Uterus (tissue), 4 donors: ENCODE data around the gene C1QB. TPM values are rescaled to one million over a fixed set of nuclear protein-coding genes. Genes with fewer than 3 reads are reported as not detected.

Experiments
- DNase-seq, 2 donors: peaks; one replicate each; pipeline ENCODE4 v3.0.0-alpha.2; 2019 to 2020
- H3K27ac ChIP-seq, 2 donors: fragments of 200-600 bp; sonication (generic); 1 replicate in 1 of 2; 2 replicates in 1 of 2; pipeline ENCODE4 v1.5.1; 2016 to 2018
- H3K27me3 ChIP-seq, 2 donors: fragments of 200-600 bp; sonication (generic); one replicate each; pipeline ENCODE4 v1.5.1; 2018 to 2019; ENCODE audit warnings: control low read depth in 1 of 2
- H3K36me3 ChIP-seq, 2 donors: fragments of 200-600 bp; sonication (generic); one replicate each; pipeline ENCODE4 v1.5.1; 2019; ENCODE audit warnings: control low read depth in 1 of 2
- H3K4me1 ChIP-seq, 2 donors: fragments of 200-600 bp; sonication (generic); one replicate each; pipeline ENCODE4 v1.5.1; 2018 to 2019; ENCODE audit warnings: control low read depth in 1 of 2
- H3K4me3 ChIP-seq, 2 donors: fragments of 200-600 bp; sonication (generic); 1 replicate in 1 of 2; 2 replicates in 1 of 2; pipeline ENCODE4 v1.5.1; 2018 to 2019; ENCODE audit warnings: mild to moderate bottlenecking in 1 of 2
- H3K9me3 ChIP-seq, 2 donors: fragments of 200-600 bp; sonication (generic); one replicate each; pipeline ENCODE4 v1.5.1; 2019; ENCODE audit warnings: control low read depth in 1 of 2
- POLR2A ChIP-seq, 2 donors: fragments of 450-650 bp; IDR thresholded peaks; one replicate each; pipeline ENCODE4 v1.6.1; 2016; ENCODE audit warnings: antibody characterized with exemption in 2 of 2, mild to moderate bottlenecking in 1 of 2, moderate library complexity in 1 of 2
- intact Hi-C: fragments of 100-400 bp; cut with DNase I; formaldehyde crosslinking; loops from one replicate; pipeline ENCODE4 v1.15.1; 2023; ENCODE audit warnings: low total_unique reads
- total RNA-seq, 4 donors: library from RNA; depleted of rRNA in 3 of 4; stranded (reverse); fragments of >200 nt in 3 of 4; gene quantifications; one replicate each; pipeline versions ENCODE4 v1.1.0 to v1.2.4, GENCODE V29; 2014 to 2023
- TF ChIP-seq, protein P1 (sequence below), 4 experiments: fragments of 200-600 bp in 2 of 4; fragments of 450-650 bp in 2 of 4; sonication (generic) in 2 of 4; IDR thresholded peaks; one replicate each; pipeline ENCODE4 v1.5.1; 2016 to 2019; ENCODE audit warnings: antibody characterized with exemption in 4 of 4, mild to moderate bottlenecking in 2 of 4, moderate library complexity in 1 of 4
- donor health status: DM: yes; HTN: yes; CAD: no.

The C1QB gene, protein sequence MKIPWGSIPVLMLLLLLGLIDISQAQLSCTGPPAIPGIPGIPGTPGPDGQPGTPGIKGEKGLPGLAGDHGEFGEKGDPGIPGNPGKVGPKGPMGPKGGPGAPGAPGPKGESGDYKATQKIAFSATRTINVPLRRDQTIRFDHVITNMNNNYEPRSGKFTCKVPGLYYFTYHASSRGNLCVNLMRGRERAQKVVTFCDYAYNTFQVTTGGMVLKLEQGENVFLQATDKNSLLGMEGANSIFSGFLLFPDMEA
- total RNA-seq: 100 to 1,000 TPM in 1 of 4 donors, 10 to 100 TPM in 3; 22.3 to 183 (median 32.0) TPM

DNA sequence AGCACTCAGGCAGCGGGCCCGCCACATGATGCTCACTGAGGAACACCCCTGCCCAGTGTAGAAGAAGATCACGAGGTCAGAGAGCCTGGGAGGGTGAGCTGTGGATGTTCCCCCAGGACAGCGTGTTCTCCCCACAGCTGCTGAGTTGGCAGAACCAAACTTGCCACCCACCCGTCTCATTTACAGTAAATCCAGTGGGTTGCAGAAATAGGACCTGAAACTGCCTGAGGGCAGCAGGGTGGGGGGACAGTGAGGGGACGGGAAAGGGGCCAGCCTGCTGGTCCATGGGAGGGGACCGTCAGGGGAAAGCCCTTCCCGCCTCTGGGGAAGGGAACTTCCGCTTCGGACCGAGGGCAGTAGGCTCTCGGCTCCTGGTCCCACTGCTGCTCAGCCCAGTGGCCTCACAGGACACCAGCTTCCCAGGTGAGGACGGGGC is at the start of gene C1QB:
Gene C1QB (plus strand): TSS at position 356 of the 436 bp plus-strand sequence. CDS start 6,227 bp downstream, outside the sequence.
- no peak for DNase-seq
- TF ChIP-seq POLR2A (IDR thresholded peaks at IDR 0.05): no peak
- TF ChIP-seq, protein P1, sequence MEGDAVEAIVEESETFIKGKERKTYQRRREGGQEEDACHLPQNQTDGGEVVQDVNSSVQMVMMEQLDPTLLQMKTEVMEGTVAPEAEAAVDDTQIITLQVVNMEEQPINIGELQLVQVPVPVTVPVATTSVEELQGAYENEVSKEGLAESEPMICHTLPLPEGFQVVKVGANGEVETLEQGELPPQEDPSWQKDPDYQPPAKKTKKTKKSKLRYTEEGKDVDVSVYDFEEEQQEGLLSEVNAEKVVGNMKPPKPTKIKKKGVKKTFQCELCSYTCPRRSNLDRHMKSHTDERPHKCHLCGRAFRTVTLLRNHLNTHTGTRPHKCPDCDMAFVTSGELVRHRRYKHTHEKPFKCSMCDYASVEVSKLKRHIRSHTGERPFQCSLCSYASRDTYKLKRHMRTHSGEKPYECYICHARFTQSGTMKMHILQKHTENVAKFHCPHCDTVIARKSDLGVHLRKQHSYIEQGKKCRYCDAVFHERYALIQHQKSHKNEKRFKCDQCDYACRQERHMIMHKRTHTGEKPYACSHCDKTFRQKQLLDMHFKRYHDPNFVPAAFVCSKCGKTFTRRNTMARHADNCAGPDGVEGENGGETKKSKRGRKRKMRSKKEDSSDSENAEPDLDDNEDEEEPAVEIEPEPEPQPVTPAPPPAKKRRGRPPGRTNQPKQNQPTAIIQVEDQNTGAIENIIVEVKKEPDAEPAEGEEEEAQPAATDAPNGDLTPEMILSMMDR (IDR thresholded peaks at IDR 0.05): no peak
- Histone ChIP-seq H3K27ac (no peak within 1 kb of the TSS), H3K4me3 (no peak within 1 kb of the TSS), H3K4me1 (no peaks in the 10 kb centered on the region), H3K27me3 (no peaks in the 10 kb centered on the region), H3K9me3 (no peaks in the 10 kb centered on the region), H3K36me3 (no peaks in the 10 kb centered on the region)
- intact Hi-C loops: no loop called here

DNA sequence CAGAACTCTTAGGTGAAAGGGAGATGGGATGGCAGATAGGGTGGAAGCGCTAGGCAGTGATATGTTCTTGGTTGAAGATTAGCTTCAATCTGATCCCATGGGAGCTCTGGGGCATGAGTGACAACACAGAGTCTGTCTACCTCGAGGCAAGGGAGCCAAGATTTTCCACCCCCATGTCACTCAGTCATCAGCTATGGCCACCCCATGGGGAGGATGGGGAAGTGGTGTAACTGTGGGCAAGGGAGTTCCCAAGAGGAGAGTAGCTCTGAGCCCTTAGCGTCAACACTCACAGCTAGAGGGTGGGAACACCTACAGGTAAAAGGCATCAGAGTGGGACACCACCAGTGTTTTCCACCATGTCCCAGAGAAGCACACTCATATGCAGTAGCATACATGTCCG is 46.9 kb upstream of the C1QB start:
- TF ChIP-seq, protein P1 (IDR thresholded peaks at IDR 0.05): no peak
- no peak for TF ChIP-seq POLR2A (IDR thresholded peaks at IDR 0.05)

DNA sequence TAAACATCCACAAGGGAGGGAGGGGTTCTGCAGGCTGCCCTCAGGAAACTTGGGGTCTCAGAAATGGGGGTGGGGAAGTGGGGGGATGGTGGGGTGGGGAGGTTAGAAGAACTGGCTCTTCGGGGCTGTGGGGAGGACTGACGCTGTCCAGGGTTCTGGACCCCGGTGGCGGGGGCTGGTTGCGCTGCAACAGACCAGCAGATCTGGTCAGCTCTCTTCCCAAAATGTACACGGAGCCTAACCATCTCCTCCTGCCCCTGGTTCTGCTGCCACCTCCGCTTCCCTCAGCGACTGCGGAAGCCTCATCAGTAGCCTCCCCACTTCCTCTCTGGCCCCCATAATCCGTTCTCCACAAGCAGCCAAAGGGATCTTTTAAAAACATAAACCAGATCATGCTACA is 45.9 kb upstream of the C1QB start:
- Histone ChIP-seq H3K4me1 (no peaks in the 10 kb centered on the region), H3K27me3 (no peaks in the 10 kb centered on the region), H3K27ac (no peak overlapping the region), H3K9me3 (no peaks in the 10 kb centered on the region), H3K4me3 (no peak overlapping the region), H3K36me3 (no peaks in the 10 kb centered on the region)
- no peak for DNase-seq
- intact Hi-C loops: no loop called here
- TF ChIP-seq, protein P1 (IDR thresholded peaks at IDR 0.05): no peak
- no peak for TF ChIP-seq POLR2A (IDR thresholded peaks at IDR 0.05)

More for the DNA sequence above, 46.9 kb upstream of the C1QB start:
- no peak for DNase-seq
- H3K27me3 ChIP-seq: no peaks in the 10 kb centered on the region
- intact Hi-C loops: no loop called here
- no peaks in the 10 kb centered on the region for H3K4me1 ChIP-seq
- H3K4me3 ChIP-seq: no peak overlapping the region
- H3K9me3 ChIP-seq: no peaks in the 10 kb centered on the region
- no peak overlapping the region for H3K27ac ChIP-seq
- no peaks in the 10 kb centered on the region for H3K36me3 ChIP-seq

DNA sequence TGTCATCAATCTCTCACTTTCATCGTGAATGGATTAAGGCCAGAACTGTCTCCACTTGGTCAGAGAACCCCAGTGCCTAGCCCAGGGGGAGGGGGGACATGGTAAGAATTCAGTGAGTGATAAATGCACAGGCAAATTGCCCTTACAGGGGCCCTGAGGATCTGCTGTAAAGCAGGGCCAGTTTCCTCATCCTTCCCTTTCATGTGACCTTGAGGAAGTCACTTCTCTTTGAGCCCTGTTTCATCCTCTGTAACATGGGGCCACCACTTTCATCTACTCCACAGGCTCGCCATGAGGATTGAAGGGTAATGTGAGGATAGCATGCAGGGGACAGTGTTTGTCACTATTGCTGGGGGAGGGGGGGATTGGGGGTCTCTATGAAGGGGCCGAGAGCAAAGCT is 44.7 kb upstream of the C1QB start:
- no peaks in the 10 kb centered on the region for H3K9me3 ChIP-seq
- H3K27me3 ChIP-seq: no peaks in the 10 kb centered on the region
- no peaks in the 10 kb centered on the region for H3K36me3 ChIP-seq
- no peak overlapping the region for H3K27ac ChIP-seq
- intact Hi-C loops: no loop called here
- H3K4me1 ChIP-seq: no peaks in the 10 kb centered on the region
- no peak for DNase-seq
- H3K4me3 ChIP-seq: no peak overlapping the region
- TF ChIP-seq, protein P1 (IDR thresholded peaks at IDR 0.05): no peak
- no peak for TF ChIP-seq POLR2A (IDR thresholded peaks at IDR 0.05)

DNA sequence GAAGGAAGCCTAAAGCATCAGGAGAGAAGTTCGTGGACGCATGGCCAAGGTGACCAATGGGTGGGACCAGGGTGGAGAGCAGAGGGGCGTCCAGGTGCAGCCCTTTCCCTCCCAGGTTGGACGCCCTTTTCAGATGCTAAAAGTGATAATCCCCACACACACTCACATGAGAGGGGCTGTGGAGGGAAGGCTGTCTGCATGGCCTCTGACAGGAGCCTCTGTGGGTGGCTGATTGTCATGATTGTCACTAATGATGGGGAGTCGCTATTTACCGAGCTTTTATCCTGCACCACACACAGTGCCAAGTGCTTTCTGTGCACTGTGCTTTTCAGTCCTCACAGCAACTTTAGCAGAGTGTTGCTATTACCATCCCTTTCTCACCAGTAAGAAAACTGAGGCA is 43.7 kb upstream of the C1QB start:
- intact Hi-C loops: no loop called here
- TF ChIP-seq, protein P1 (IDR thresholded peaks at IDR 0.05): no peak
- TF ChIP-seq POLR2A (IDR thresholded peaks at IDR 0.05): no peak
- H3K27ac ChIP-seq: no peak overlapping the region
- no peak overlapping the region for H3K4me3 ChIP-seq
- no peak for DNase-seq
- H3K36me3 ChIP-seq: no peaks in the 10 kb centered on the region
- H3K27me3 ChIP-seq: no peaks in the 10 kb centered on the region
- no peaks in the 10 kb centered on the region for H3K9me3 ChIP-seq
- no peaks in the 10 kb centered on the region for H3K4me1 ChIP-seq
